C4-2B (cell line): ENCODE results near the gene TMEM9.

Experiments
- CTCF ChIP-seq: fragments of 450-650 bp; conservative IDR thresholded peaks from 2 replicates; pipeline ENCODE4 v1.5.1; 2017; ENCODE audit warnings: mild to moderate bottlenecking
- ZFX ChIP-seq: fragments of 450-650 bp; IDR thresholded peaks from 2 replicates; pipeline ENCODE4 v1.6.1; 2017

GRCh38 chr1:201094832-201095231 lies 59.4 kb downstream of the TMEM9 start:
- TF ChIP-seq CTCF = no peak
- TF ChIP-seq ZFX = no peak
